Natural killer cell treated with Interleukin-12 subunit alpha and Interleukin-12 subunit beta and Interleukin-15 and Interleukin-18, amount 100 ng/mL, for 72 hours (primary cell): Measurements from ENCODE around the gene REPS1. TPM values are rescaled to one million over a fixed set of nuclear protein-coding genes. Genes with fewer than 3 reads are reported as not detected.

Source experiments
- ATAC-seq, 2 donors: fragments of 150-1000 bp; cut with Tn5 transposase in 1 of 2; sonication (Bioruptor Pico), chemical (Tn5 transposase) in 1 of 2; 2 replicates each; pipeline ENCODE4 v1.10.0; 2021
- DNase-seq: peaks from one replicate; pipeline ENCODE4 v3.0.0; 2022; ENCODE audit warnings: low spot score
- H3K27ac Mint-ChIP-seq, 2 donors: 1 replicate in 1 of 2; 2 replicates in 1 of 2; pipeline ENCODE4 v1.8.0; 2022; ENCODE audit warnings: mixed read lengths in 2 of 2, mild to moderate bottlenecking in 1 of 2, moderate library complexity in 1 of 2
- H3K27me3 Mint-ChIP-seq, 2 donors: 1 replicate in 1 of 2; 2 replicates in 1 of 2; pipeline ENCODE4 v1.8.0; 2022; ENCODE audit warnings: mixed read lengths in 2 of 2
- H3K36me3 Mint-ChIP-seq: one replicate; pipeline ENCODE4 v1.8.0; 2022; ENCODE audit warnings: mixed read lengths
- H3K4me1 Mint-ChIP-seq, 2 donors: 1 replicate in 1 of 2; 2 replicates in 1 of 2; pipeline ENCODE4 v1.8.0; 2022; ENCODE audit warnings: low read depth in 2 of 2, mixed read lengths in 2 of 2, mild to moderate bottlenecking in 1 of 2
- H3K4me3 Mint-ChIP-seq: one replicate; pipeline ENCODE4 v1.8.0; 2022; ENCODE audit warnings: mixed read lengths
- H3K9me3 Mint-ChIP-seq: 2 replicates; pipeline ENCODE4 v1.8.0; 2022; ENCODE audit warnings: mixed read lengths
- total RNA-seq, 2 donors: library from RNA; stranded (reverse); gene quantifications; one replicate each; pipeline ENCODE4 v1.2.3, GENCODE V29; 2022

The REPS1 gene
- total RNA-seq, 2 donors from 2014 or later = 43.4 to 68.6 TPM

- Mint-ChIP-seq H3K9me3 (no peaks in the 10 kb centered on the region), H3K27me3 (peaks cover 0 to 13% of the 10 kb centered on the region in 2 donors), H3K27ac (no peak overlapping the region), H3K36me3 (no peaks in the 10 kb centered on the region), H3K4me3 (no peak overlapping the region), H3K4me1 (no peaks in the 10 kb centered on the region)
- ATAC-seq = no peak
- no peak for DNase-seq
These were observed 122.5 kb downstream of the REPS1 start for GRCh38 chr6:138865480-138866109.

- no peak for ATAC-seq
- H3K4me1 Mint-ChIP-seq = no peaks in the 10 kb centered on the region
- no peak overlapping the region for H3K4me3 Mint-ChIP-seq
- DNase-seq = no peak
- H3K27ac Mint-ChIP-seq = no peak overlapping the region
- no peaks in the 10 kb centered on the region for H3K9me3 Mint-ChIP-seq
- H3K27me3 Mint-ChIP-seq = peaks cover under 1 to 13% of the 10 kb centered on the region in 2 donors
- H3K36me3 Mint-ChIP-seq = no peaks in the 10 kb centered on the region
These were observed 123.6 kb downstream of the REPS1 start for GRCh38 chr6:138864343-138864890.

GRCh38 chr6:138863321-138863720, 124.7 kb downstream of the REPS1 start:
- Mint-ChIP-seq H3K36me3 (no peaks in the 10 kb centered on the region), H3K4me1 (no peaks in the 10 kb centered on the region), H3K9me3 (no peaks in the 10 kb centered on the region), H3K4me3 (no peak overlapping the region), H3K27ac (no peak overlapping the region), H3K27me3 (peaks cover 9 to 10% of the 10 kb centered on the region in 2 donors)
- ATAC-seq (no peak), DNase-seq (no peak)

GRCh38 chr6:138862456-138862855, 125.6 kb downstream of the REPS1 start:
- Mint-ChIP-seq H3K9me3 (no peaks in the 10 kb centered on the region), H3K4me3 (no peak overlapping the region), H3K27ac (no peak overlapping the region), H3K36me3 (no peaks in the 10 kb centered on the region), H3K27me3 (peaks cover 13 to 17% of the 10 kb centered on the region in 2 donors), H3K4me1 (no peaks in the 10 kb centered on the region)
- ATAC-seq (no peak), DNase-seq (no peak)

GRCh38 chr6:138857775-138858174, 130.3 kb downstream of the REPS1 start:
- H3K27me3 Mint-ChIP-seq = peaks cover 17 to 29% of the 10 kb centered on the region in 2 donors
- H3K9me3 Mint-ChIP-seq = no peaks in the 10 kb centered on the region
- no peak overlapping the region for H3K4me3 Mint-ChIP-seq
- DNase-seq = no peak
- H3K27ac Mint-ChIP-seq = no peak overlapping the region
- no peak for ATAC-seq
- no peaks in the 10 kb centered on the region for H3K36me3 Mint-ChIP-seq
- H3K4me1 Mint-ChIP-seq = peaks cover 8 to 9% of the 10 kb centered on the region in 2 donors

GRCh38 chr6:138856654-138857053, 131.4 kb downstream of the REPS1 start:
- Mint-ChIP-seq H3K27me3 (peaks cover 14 to 34% of the 10 kb centered on the region in 2 donors), H3K4me1 (peaks cover 8 to 9% of the 10 kb centered on the region in 2 donors), H3K36me3 (no peaks in the 10 kb centered on the region)

More at GRCh38 chr6:138856654-138857053, 131.4 kb downstream of the REPS1 start:
- H3K4me3 Mint-ChIP-seq = no peak overlapping the region
- H3K27ac Mint-ChIP-seq = peak overlapping the region in 1 of 2 donors; percentile 2
- no peak for DNase-seq
- no peaks in the 10 kb centered on the region for H3K9me3 Mint-ChIP-seq
- ATAC-seq = peak; percentile 56 to 65

Other genes starting within 250 kb of the REPS1 start
- 10 to 100 TPM; 13.5 to 16.4 TPM for gene CCDC28A, start 214.5 kb downstream of the REPS1 start, total RNA-seq
- not detected for gene ECT2L, start 192.2 kb downstream of the REPS1 start, total RNA-seq
- gene ABRACL, start 40.5 kb upstream of the REPS1 start, total RNA-seq = 100 to 1,000 TPM in 1 of 2 donors, 10 to 100 TPM in 1; 69.6 to 115 TPM
- 10 to 100 TPM; 30.3 to 34.5 TPM for gene HECA, start 146.8 kb upstream of the REPS1 start, total RNA-seq